G401.6 (cell line): Measurements from ENCODE around the gene NFYB.

Source experiments
- FAIRE-seq: peaks from 2 replicates; lab custom pipeline; 2012; peaks lifted over from hg19 to GRCh38; lab: Jason Lieb, UNC

Gene NFYB

DNA sequence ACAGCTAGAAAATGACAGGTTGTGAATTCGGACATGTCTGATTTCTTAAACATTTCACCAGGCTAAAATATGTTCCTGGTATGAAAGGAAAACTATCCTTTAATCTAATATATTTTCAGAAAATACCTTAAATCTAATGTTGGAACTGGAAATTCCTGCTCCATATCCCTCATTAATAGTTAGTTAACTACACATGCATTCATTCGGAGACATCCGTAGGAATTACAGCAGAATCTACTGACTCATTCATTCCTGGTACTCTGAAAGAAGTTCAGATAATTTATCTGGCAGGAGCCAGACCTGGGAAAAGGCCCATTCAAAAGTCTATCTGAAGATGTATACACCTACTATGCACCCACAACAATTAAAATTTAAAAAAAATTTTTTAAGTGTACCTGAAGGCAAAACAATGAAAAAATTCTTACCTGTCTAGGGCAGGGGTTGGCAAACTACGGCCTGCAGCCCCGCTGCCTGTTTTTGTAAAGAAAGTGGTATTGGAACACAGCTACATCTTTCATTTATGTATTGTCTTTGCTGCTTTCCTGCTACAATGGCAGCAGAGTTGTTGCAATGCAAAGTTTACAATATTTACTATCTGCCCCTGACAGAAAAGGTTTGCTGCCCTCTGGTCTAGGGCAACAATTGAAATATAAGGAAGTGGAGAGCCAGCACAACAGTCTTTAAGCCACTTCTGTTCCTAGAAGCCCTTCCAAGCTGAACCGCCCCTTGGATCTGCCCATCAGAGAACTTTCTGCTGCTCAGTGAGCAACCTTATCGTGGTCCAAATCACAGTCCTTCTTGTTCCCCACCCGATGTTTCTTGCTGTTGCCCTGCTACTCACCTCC, 17.9 kb upstream of the NFYB start:
- no peak for FAIRE-seq

DNA sequence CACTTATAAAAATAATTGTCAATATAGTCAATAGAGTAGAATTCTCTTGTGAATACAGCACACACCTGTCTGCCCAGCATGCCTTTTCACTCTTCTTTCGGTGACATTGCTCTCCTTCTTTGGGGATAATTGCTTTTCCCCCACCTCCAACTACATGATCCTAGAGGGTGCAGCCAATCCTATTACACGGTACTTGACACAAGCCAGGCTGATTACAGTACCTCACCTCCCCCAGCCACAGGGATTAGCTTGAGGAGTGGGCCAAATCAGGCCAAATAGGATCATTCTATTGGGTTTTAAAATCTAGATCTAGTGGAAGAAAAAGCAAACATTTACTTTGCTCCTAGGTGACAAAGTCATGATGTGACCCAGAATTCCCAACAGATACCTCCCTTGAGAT, 16.8 kb upstream of the NFYB start:
- no peak for FAIRE-seq

DNA sequence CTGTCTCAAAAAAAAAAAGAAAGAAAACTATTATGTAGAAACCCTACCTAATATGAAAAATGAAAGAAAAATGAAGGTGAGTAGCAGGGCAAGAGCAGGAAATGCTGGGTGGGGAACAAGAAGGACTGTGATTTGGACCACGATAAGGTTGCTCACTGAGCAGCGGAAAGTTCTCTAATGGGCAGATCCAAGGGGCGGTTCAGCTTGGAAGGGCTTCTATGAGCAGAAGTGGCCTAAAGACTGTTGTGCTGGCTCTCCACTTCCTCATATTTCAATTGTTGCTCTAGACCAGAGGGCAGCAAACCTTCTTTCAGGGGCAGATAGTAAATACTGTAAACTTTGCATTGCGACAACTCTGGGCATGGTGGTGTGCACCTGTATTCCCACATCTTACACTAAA, 16.3 kb upstream of the NFYB start:
- FAIRE-seq, result no peak

DNA sequence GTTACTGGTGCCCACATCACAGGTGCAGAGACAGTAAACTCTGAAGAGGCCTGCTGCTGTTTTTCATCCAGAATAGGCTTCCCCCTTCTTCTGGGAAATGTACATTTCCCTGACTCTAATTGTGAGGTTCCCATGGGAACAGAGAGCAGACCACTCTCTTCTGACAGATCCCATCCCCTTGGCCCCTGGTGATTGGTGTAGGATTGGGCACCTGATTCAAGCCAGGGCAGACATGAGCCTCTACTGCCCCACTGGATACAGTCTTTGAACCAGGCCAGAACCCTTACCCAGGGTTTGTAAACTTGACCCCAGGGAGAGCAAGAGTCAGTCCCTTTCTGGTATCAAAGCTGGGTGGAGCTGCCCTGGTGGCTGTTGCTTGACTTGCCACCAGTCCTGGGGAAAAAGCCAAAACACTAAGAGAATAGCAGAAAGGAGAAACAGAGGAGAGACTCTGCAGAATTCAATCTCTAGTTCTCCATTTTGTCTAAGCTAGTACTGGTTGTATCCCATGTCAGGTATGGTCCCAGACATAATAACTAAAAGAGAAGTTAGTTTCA, 14.8 kb upstream of the NFYB start:
- no peak for FAIRE-seq

DNA sequence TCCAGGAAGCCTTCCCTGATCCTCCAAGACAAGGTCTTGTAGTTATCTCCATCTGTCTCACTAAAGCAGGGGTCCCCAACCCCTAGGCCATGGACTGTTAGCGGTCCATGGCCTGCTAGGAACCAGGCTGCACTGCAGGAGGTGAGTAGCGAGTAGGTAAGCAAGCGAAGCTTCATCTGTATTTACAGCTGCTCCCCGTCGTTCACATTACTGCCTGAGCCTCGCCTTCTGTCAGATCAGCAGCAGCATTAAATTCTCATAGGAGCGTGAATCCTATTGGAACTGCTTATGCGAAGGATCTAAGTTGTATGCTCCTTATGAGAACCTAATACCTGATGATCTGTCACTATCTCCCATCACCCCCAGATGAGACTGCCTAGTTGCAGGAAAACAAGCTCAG, 12.4 kb upstream of the NFYB start:
- no peak for FAIRE-seq

DNA sequence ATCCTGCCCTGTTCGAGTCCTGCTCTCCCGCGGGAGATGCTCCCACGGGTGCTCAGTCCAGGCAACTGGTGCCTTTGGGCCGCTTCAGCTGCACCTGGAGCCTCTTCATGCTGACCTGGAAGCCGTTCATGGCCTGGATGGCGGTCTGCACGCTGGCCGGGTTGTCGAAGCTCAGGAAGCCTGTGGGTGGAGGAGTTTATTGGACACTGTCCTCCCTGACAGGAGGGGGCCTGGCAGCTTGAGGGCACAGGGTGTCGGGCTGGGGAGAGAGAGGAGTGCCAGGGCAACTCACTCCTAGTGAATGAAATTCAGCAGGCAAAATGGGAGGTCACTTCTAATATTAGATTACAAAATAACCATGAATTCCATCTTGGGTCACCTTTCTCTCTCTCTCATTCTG, 9.3 kb upstream of the NFYB start:
- FAIRE-seq, result no peak

DNA sequence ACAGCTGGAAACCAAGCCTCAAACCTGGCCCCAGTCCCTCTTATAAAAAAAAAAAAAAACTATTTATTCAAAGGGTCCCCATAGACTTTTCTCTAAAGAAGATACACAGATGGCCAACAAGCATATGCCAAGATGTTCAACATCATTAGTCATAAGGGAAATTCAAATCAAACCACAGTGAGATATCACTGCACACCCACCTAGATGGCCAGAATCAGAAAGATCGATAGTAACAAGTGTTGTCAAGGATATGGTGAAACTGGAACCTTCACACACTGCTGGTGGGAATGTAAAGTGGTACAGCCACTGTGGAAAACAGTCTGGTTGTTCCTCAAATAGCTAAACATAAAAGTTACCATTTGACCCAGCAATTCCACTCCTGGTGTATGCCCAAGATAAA, 5.9 kb upstream of the NFYB start:
- no peak for FAIRE-seq

DNA sequence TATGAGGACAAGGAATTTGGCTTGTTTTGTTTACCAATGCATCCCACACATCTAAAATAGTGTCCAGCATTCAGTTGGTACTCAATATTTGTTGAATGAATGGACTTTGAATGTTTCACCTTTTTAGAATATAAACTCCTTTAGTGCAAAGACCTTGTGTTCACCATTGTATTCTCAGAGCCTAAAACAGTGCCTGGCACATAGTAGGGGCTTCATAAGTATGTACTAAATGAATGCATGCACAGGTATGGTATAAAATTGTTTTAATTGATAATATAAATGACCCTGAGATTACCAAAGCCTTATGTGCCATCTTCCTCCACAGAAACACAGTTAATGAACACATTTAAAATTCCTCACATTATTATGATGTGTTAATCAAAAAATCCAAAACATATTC, 5.0 kb upstream of the NFYB start:
- no peak for FAIRE-seq

DNA sequence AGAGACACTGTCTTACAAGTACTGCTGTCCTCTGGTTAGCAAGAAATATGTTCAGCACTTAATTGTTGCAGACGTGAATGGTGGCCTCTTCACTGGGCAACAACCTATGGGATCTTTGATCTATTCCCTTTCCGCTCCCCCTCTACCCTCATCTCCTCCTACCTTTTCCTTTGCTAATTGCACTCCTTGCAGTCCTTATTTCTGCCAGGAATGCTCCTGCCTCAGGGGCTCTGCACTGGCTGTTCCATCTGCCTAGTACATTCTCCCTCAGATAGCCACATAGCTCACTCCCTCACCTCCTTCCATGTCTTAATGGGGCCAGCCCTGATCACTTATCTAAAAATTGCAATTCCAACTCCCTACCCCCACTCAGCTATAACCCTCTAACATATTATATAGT, 4.5 kb upstream of the NFYB start:
- no peak for FAIRE-seq

DNA sequence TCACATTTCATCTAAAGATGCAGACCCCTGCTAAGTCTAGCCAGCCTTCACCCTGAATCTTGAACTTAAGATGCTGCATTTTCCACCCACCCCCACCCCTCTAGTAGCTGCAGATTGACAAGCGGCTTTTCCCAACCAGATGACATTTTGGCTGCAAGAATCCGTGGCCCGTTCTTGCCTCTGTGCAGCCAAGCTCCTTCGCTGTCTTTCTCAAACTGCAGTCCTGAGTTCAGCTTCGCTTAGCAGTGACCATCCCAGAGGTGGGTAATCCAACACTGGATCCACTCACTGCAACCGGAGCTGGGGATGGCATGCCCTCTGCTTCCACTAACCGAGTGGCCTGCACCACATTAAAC, 765 bp upstream of the NFYB start:
- FAIRE-seq, result no peak

DNA sequence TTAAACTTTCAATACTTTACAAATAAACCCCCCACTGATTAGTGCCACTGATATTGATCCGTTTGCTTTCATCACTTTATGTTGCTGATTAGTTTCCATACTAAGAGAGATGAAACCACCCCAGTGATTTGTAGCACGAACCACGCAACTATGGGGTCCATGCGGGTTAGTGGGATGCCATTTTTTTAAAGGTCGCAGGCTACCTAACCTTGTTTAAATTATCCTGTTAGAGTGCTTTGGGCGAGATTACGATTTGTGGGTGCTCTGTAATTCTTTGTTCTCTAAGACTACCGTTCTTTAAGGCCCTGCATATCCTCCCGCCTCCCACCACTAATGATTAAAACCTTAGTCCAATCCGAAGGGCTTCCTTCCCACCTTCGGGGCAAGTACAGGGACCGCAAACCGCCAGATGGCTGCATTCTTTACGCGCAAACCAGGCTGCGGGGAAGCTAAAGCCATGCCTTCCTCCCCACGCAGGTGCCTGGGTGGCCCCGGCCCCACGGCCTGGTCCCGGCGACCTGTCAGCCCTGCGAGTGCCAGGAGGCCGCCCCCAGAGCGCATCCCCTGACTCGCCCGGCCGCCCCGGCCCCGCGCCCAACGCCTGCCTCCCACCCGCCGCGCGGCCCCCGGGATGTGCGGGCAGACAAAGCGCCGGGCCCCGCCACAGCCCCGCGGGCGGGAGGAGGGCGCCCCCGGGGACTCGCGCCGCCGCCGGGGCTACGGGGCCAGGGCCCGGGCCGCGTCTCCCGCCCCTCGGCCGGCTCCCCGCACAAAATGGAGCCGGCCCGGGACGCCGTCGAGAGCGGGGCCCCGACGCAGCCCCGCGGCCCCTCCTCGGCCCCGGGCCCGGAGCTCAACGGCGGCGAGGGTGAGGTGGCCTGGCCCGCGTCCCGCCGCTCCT, 759 bp downstream of the NFYB start:
- FAIRE-seq, result no peak

DNA sequence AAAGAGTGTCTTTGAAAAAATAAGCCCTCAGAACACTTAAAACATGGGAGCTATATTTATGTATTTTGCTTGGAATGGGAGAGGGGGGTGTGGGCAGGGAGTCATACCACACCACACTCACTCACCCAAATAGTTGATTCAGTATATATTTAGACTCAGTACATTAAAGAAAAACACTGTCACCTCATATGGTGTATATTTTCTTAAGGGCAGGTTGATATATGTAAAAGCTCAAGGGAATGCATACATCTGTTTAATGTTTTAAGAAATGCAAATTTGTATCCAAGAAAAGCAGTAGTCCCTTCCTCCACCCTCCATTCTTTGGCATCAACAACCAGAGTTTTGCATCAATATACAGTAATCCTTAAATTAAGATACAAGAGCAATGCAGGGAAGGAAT, 1.4 kb downstream of the NFYB start:
- FAIRE-seq, result no peak

DNA sequence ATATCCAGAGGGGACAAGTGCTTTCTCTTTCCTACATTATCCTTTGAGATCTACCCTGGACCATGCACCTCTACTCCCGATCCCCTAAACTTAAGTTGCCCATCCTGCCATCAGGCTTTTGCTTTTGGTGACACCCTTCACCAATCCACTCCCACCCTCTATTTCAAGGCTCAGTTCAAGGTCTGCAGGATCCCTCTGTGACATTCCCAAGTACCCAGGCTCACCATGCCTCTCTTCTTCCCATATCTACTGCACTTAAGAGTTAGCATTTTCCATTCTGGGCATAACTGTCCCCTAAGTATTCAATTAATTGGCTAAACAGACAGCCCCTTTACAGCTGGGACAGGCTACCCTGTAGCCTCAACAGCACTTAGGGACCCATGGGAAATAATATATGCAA, 3.1 kb downstream of the NFYB start:
- FAIRE-seq, result no peak

DNA sequence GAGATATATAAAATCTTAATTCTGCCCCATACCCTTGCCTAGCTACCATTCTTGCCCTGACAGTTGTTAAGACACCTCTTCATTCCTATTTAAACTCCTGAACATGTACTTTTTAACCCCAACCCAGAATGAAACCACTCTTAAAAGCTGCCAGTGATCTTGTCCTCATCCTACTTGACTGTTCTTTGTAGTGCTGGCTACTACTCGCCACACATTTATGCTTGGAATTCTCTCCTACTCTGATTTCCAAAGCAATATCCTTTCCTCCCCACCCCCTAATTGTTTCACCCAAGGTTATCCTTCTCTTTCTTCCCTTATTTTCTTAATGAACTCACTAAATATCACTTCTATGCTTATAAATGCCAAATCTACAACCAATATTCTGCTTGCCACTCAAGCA, 4.1 kb downstream of the NFYB start:
- FAIRE-seq, result no peak

DNA sequence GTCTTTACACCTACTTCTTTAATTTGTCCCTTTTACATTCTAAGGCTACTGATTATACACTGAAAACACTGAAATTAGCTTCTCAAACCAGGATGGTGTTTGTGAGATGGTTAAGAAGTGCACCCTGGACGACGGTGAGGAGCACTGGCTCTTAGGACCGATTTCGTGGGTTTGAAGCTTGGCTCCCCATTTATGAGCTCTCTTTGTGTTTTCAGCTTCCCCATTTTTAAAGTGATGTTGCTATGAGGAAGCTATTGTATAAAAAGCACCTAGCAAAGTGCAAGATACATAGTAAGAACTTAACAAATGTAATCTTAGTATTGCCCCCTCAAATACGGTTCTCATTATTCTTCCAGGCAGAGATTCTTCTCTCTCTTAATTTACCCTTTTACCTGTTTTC, 4.7 kb downstream of the NFYB start:
- FAIRE-seq, result no peak

DNA sequence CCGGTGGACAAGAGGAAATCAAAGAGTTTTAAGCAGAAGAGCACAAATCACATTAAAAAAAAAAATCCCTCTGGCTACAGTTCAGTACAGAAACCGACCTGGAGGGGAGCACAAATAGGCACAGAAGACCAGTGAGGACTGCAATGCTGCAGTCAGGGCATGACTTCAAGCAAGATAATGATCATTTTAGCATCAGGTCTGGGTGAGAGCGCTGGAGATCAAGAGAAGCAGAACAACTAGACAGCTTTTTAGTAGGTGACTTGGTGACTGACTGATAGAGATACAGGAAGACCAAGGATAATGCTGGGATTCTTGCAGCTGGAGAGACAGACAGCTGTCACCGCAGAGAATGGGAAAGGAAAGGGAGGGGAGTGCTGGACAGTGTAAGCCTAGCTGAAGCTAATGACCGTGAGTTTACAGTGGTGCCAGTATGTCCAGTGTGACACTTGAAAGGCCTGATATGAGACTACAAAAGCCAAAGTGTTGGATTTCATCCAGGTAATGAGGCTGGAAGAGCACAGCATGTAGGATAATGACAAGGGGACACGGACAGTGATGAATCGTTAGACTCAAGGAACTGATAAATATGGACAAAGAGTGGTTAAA, 5.6 kb downstream of the NFYB start:
- no peak for FAIRE-seq

DNA sequence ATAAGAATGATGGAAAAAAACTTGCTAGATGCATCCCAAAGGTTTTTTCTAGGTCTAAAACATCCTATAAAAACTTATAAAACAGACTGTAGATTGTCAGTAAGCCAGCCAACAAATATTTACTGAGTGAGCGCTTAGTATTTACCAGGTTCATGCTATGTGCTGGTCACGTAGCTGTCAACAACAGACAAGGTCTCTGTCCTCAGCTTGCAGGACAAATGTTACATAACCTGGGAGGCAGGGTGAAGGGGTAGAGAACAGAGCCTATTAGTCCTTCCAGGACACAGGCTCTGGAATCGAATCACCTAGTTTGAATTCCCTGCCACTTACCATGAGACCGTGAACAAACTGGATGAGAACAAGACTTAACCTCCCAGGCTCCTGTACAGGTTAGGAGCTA, 6.4 kb downstream of the NFYB start:
- FAIRE-seq, result no peak

DNA sequence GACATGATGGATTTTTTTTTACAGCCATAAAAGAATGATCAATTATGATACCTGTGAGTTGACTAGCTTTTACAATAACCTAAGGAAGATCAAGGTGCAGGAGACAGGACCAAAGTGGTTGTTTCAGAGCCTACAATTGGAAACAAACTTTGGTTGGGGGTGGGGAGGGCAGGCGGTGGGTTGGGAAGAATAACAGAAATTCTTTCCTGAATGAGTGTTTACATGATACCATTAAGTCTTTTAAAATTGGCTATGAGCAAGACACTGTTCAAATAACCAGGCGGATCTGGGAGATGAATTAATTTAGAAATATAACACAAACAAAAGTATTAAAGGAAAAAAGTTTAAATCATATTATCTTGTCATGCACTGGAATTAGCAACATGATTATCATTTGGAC, 7.2 kb downstream of the NFYB start:
- no peak for FAIRE-seq

DNA sequence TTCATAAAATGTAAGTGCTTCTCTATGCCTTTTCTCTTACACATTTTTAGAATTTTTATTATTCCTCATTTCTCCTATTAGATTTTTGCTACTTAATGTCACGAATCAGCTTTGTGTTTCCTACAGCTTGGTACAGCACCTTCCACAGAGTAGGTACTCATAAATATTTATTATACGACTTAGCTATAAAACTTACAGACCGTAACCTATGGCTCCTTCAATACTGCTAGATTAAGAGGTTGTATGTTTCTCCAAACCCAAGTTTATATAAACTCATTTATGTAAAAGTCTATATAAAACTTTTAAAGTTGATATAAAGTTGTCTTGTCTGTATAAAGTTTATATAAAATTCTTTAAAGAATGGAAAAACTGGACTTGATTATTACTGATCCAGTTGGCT, 11.5 kb downstream of the NFYB start:
- no peak for FAIRE-seq

DNA sequence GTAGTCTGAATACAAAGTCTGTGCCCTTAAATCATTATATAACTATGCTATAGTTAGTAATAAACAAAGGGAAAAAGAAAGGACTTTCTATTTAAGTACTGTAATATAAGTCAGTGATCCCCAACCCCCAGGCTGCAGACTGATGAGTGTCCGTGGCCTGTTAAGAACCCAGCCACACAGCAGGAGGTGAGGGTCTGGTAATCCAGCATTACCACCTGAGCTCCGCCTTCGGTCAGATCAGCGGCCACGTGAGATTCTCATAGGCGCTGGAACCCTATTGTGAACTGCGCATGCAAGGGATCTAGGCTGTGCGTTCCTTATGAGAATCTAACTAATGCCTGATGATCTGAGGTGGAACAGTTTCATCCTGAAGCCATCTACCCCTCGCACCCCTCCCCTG, 15.7 kb downstream of the NFYB start:
- FAIRE-seq, result no peak

DNA sequence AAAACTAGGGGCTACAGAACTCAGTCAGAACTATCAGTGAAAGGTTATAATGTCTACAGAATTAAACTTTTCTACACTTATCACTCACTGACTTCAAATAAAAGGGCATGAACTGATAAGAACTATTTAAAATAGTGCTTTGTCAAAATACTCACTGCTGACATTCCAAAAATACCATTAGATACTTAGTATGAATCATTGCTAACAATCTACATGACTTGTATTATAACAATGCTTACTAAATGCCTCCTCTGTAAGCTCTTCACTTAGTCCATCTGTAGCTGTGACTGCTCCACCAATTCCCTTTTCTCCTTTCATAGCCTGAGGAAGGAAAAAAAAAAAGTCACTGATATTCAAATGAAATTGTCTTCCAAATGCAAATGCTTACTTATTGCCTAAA, 17.0 kb downstream of the NFYB start:
- peak; percentile 80 for FAIRE-seq

DNA sequence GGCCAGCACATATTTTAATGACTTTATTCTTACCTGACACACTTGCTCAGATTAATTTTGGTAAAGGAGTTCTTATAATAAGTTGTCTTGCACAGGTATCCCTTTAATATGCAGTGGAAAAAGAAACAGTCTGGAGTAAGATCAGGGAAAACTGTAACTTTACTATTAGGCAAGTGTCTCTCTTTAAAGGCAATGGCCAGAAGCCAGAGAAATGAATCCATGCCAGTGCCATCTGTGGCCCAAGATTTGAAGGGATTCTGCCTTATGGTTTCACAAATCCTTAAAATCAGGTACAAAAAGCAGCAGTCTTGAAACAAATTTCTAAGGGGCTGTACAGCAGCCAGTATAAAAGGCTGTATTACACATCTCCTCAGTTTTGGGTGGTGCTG, 22.4 kb downstream of the NFYB start:
- FAIRE-seq, result no peak
